Psoas muscle (tissue), 8 donors: Measurements from ENCODE around the gene SLC18A3. TPM values are rescaled to one million over a fixed set of nuclear protein-coding genes. Genes with fewer than 3 reads are reported as not detected.

Experiments
- ATAC-seq, 4 donors: fragments of 200-7000 bp; cut with Tn5 transposase; one replicate each; pipeline ENCODE4 v1.9.1; 2020; ENCODE audit warnings: moderate library complexity in 3 of 4, mild to moderate bottlenecking in 2 of 4
- DNase-seq, 2 donors: peaks; one replicate each; pipeline ENCODE4 v3.0.0-alpha.2; 2020
- H3K27ac ChIP-seq: fragments of 200-600 bp; one replicate; pipeline ENCODE4 v1.8.0; 2022
- H3K27me3 ChIP-seq, 3 donors: fragments of 200-600 bp in 1 of 3; one replicate each; pipeline versions ENCODE4 v1.6.1 to v1.8.0; 2013 to 2022; ENCODE audit warnings: low read length in 2 of 3, mild to moderate bottlenecking in 2 of 3, moderate library complexity in 1 of 3; ENCODE audit not compliant: insufficient read depth in 3 of 3
- H3K36me3 ChIP-seq, 2 donors: fragments of 200-600 bp in 1 of 2; one replicate each; pipeline versions ENCODE4 v1.6.1 to v1.8.0; 2013 to 2022; ENCODE audit warnings: low read depth in 1 of 2, mild to moderate bottlenecking in 1 of 2, moderate library complexity in 1 of 2; ENCODE audit not compliant: insufficient read depth in 1 of 2
- H3K4me1 ChIP-seq: fragments of 200-600 bp; one replicate; pipeline ENCODE4 v1.8.0; 2022
- H3K4me3 ChIP-seq: fragments of 200-600 bp; one replicate; pipeline ENCODE4 v1.8.0; 2022; ENCODE audit warnings: mild to moderate bottlenecking
- H3K9me3 ChIP-seq: fragments of 200-600 bp; one replicate; pipeline ENCODE4 v1.8.0; 2022
- CTCF ChIP-seq: fragments of 200-600 bp; IDR thresholded peaks from one replicate; pipeline ENCODE4 v1.8.0; 2022; ENCODE audit warnings: antibody characterized with exemption
- WGBS, 3 donors: extraction: QIAGEN DNeasy Blood & Tissue Kit; methylation state at CpG; one replicate each; pipeline versions ENCODE4 v1.1.6 to v1.1.7; 2013; 5-methylcytosine and 5-hydroxymethylcytosine counted together
- intact Hi-C, 2 donors: fragments of 100-400 bp; cut with DNase I; formaldehyde crosslinking; loops; one replicate each; pipeline versions ENCODE4 v1.11.0 to v1.14.2; 2022
- polyA plus RNA-seq, 3 donors: library from polyadenylated mRNA; stranded (reverse); fragments of 200-250 nt; gene quantifications; one replicate each; pipeline ENCODE4 v1.2.3, GENCODE V29; 2013
- total RNA-seq, 4 donors: library from RNA; stranded (reverse); fragmentation: NEBNext Ultra II Directional in 2 of 4; extraction: Animal tissue kit (Norgen Biotek cat#: 25700) in 2 of 4; gene quantifications; one replicate each; pipeline versions ENCODE4 v1.2.1 to v1.2.4, GENCODE V29; 2021 to 2023
- donor health status: healthy with polysubstance abuse.
- donor health status: DM: no; HTN: no; CAD: no; lungs with moderate emphysema.
- donor health status: Bipolar disorder and iron deficiency.
- donor health status: healthy.
- donor health status: DM: yes; HTN: yes; CAD: no.
- donor health status: DM: no; HTN: no; CAD: no.
- donor health status: DM: no; HTN: no; CAD: no.
- donor health status: DM: yes; HTN: yes; CAD: no.

Gene SLC18A3
- total and polyA plus RNA-seq, 7 donors, result not detected

- TF ChIP-seq CTCF, result no peak
- intact Hi-C loops, result loop anchor here in 1 of 2 donors (5.0 kb wide), 1 partner anchor 1088 kb away; no protein-coding TSS in a partner anchor
- Histone ChIP-seq H3K36me3 (no peaks in the 10 kb centered on the region), H3K4me3 (no peak overlapping the region), H3K27ac (no peak overlapping the region), H3K4me1 (no peaks in the 10 kb centered on the region), H3K27me3 (peaks cover 0 to 35% (median 12%) of the 10 kb centered on the region in 3 donors), H3K9me3 (no peaks in the 10 kb centered on the region)
- 77 to 82% (median 80%) methylated on average over 12 of the region's 12 CpGs for WGBS, 3 donors
- no peak for DNase-seq
- ATAC-seq, result no peak
Measured at GRCh38 chr10:49620286-49620810, 10.2 kb downstream of the SLC18A3 start.

- 37 to 44% (median 43%) methylated on average over 6 of the region's 6 CpGs for WGBS, 3 donors
- intact Hi-C loops, result loop anchor here in 1 of 2 donors (5.0 kb wide), 1 partner anchor 1089 kb away; no protein-coding TSS in a partner anchor
- peaks cover 0 to 30% (median 14%) of the 10 kb centered on the region in 3 donors for H3K27me3 ChIP-seq
- H3K9me3 ChIP-seq, result no peaks in the 10 kb centered on the region
- H3K4me1 ChIP-seq, result no peaks in the 10 kb centered on the region
- no peaks in the 10 kb centered on the region for H3K36me3 ChIP-seq
- no peak for TF ChIP-seq CTCF
- ATAC-seq (no peak), DNase-seq (no peak)
- no peak overlapping the region for H3K4me3 ChIP-seq
- no peak overlapping the region for H3K27ac ChIP-seq
Measured at GRCh38 chr10:49620841-49621378, 10.8 kb downstream of the SLC18A3 start.

- H3K36me3 ChIP-seq, result no peaks in the 10 kb centered on the region
- ATAC-seq (no peak), DNase-seq (no peak)
- 39 to 45% (median 39%) methylated on average over 6 of the region's 6 CpGs for WGBS, 3 donors
- peaks cover 0 to 24% (median 10%) of the 10 kb centered on the region in 3 donors for H3K27me3 ChIP-seq
- no peak overlapping the region for H3K4me3 ChIP-seq
- no peaks in the 10 kb centered on the region for H3K9me3 ChIP-seq
- H3K4me1 ChIP-seq, result no peaks in the 10 kb centered on the region
- intact Hi-C loops, result loop anchor here in 1 of 2 donors (5.0 kb wide), 1 partner anchor 1089 kb away; no protein-coding TSS in a partner anchor
- H3K27ac ChIP-seq, result no peak overlapping the region
- no peak for TF ChIP-seq CTCF
Measured at GRCh38 chr10:49621561-49621960, 11.5 kb downstream of the SLC18A3 start.

- no peak overlapping the region for H3K4me3 ChIP-seq
- 70 to 74% (median 71%) methylated on average over 11 of the region's 11 CpGs for WGBS, 3 donors
- peaks cover 0 to 16% (median 5%) of the 10 kb centered on the region in 3 donors for H3K27me3 ChIP-seq
- H3K36me3 ChIP-seq, result no peaks in the 10 kb centered on the region
- intact Hi-C loops, result loop anchor here in 1 of 2 donors (5.0 kb wide), 1 partner anchor 1090 kb away; no protein-coding TSS in a partner anchor
- ATAC-seq (no peak), DNase-seq (no peak)
- no peaks in the 10 kb centered on the region for H3K9me3 ChIP-seq
- H3K27ac ChIP-seq, result no peak overlapping the region
- TF ChIP-seq CTCF, result no peak
- H3K4me1 ChIP-seq, result no peaks in the 10 kb centered on the region
Measured at GRCh38 chr10:49622426-49623425, 12.6 kb downstream of the SLC18A3 start.
